Measurements from ENCODE around the gene EXOC6. TPM values are rescaled to one million over a fixed set of nuclear protein-coding genes. Genes with fewer than 3 reads are reported as not detected.

Gene EXOC6
- total RNA-seq, 3 donors from 2014 or later: 7.0 to 26.1 (median 16.1) TPM

GRCh38 chr10:92995509-92995908 is 147.2 kb downstream of the EXOC6 start:
- no peaks in the 10 kb centered on the region for H3K4me1 ChIP-seq
- H3K36me3 ChIP-seq: peaks cover 3% of the 10 kb centered on the region
- H3K9me3 ChIP-seq: no peaks in the 10 kb centered on the region
- intact Hi-C loops (cut with DNase I; ENCODE audit: low total_unique reads): no loop called here
- H3K27ac ChIP-seq: no peak overlapping the region
- no peak overlapping the region for H3K4me3 ChIP-seq
- H3K27me3 ChIP-seq: no peaks in the 10 kb centered on the region
- DNase-seq (ENCODE audit: low spot score in 2 of 2): no peak
- no peak for TF ChIP-seq CTCF (IDR thresholded peaks at IDR 0.05)
- TF ChIP-seq POLR2A (IDR thresholded peaks at IDR 0.05): no peak
- TF ChIP-seq POLR2AphosphoS5 (IDR thresholded peaks at IDR 0.05): no peak

GRCh38 chr10:92997620-92998019 is 149.3 kb downstream of the EXOC6 start:
- intact Hi-C loops (cut with DNase I; ENCODE audit: low total_unique reads): no loop called here
- DNase-seq (ENCODE audit: low spot score in 2 of 2): no peak
- Histone ChIP-seq H3K27ac (no peak overlapping the region), H3K27me3 (no peaks in the 10 kb centered on the region), H3K4me3 (no peak overlapping the region), H3K36me3 (peaks cover 3% of the 10 kb centered on the region), H3K4me1 (no peaks in the 10 kb centered on the region), H3K9me3 (no peaks in the 10 kb centered on the region)
- TF ChIP-seq POLR2A (IDR thresholded peaks at IDR 0.05): no peak
- no peak for TF ChIP-seq POLR2AphosphoS5 (IDR thresholded peaks at IDR 0.05)
- no peak for TF ChIP-seq CTCF (IDR thresholded peaks at IDR 0.05)

- no peak for DNase-seq (ENCODE audit: low spot score in 2 of 2)
- H3K27me3 ChIP-seq: no peaks in the 10 kb centered on the region
- H3K36me3 ChIP-seq: peaks cover 3% of the 10 kb centered on the region
- H3K27ac ChIP-seq: no peak overlapping the region
- no peak overlapping the region for H3K4me3 ChIP-seq
- H3K4me1 ChIP-seq: no peaks in the 10 kb centered on the region
- intact Hi-C loops (cut with DNase I; ENCODE audit: low total_unique reads): no loop called here
- H3K9me3 ChIP-seq: no peaks in the 10 kb centered on the region
- TF ChIP-seq CTCF (IDR thresholded peaks at IDR 0.05) (no peak), POLR2A (IDR thresholded peaks at IDR 0.05) (no peak), POLR2AphosphoS5 (IDR thresholded peaks at IDR 0.05) (no peak)
Measured at GRCh38 chr10:92999191-92999590, 150.9 kb downstream of the EXOC6 start.

- H3K27ac ChIP-seq: no peak overlapping the region
- H3K9me3 ChIP-seq: no peaks in the 10 kb centered on the region
- TF ChIP-seq POLR2A (IDR thresholded peaks at IDR 0.05) (no peak), CTCF (IDR thresholded peaks at IDR 0.05) (peak in 2 of 3 donors; percentile 19 to 38), POLR2AphosphoS5 (IDR thresholded peaks at IDR 0.05) (no peak)
- no peaks in the 10 kb centered on the region for H3K36me3 ChIP-seq
- no peak for DNase-seq (ENCODE audit: low spot score in 2 of 2)
- no peak overlapping the region for H3K4me3 ChIP-seq
- no peaks in the 10 kb centered on the region for H3K27me3 ChIP-seq
- no peaks in the 10 kb centered on the region for H3K4me1 ChIP-seq
- intact Hi-C loops (cut with DNase I; ENCODE audit: low total_unique reads): no loop called here
Measured at GRCh38 chr10:93006435-93007039, 158.2 kb downstream of the EXOC6 start.

- TF ChIP-seq POLR2AphosphoS5 (IDR thresholded peaks at IDR 0.05): no peak
- no peak for TF ChIP-seq POLR2A (IDR thresholded peaks at IDR 0.05)
- no peak for TF ChIP-seq CTCF (IDR thresholded peaks at IDR 0.05)
Measured at GRCh38 chr10:93015722-93016121, 167.4 kb downstream of the EXOC6 start.

More at GRCh38 chr10:93015722-93016121, 167.4 kb downstream of the EXOC6 start:
- Histone ChIP-seq H3K27ac (no peak overlapping the region), H3K4me1 (no peaks in the 10 kb centered on the region), H3K4me3 (no peak overlapping the region), H3K36me3 (no peaks in the 10 kb centered on the region), H3K9me3 (no peaks in the 10 kb centered on the region), H3K27me3 (no peaks in the 10 kb centered on the region)
- intact Hi-C loops (cut with DNase I; ENCODE audit: low total_unique reads): no loop called here
- no peak for DNase-seq (ENCODE audit: low spot score in 2 of 2)

Data from breast epithelium (tissue), 4 donors.